Esophagus squamous epithelium (tissue), 5 donors: ENCODE measurements around the gene BEND6. TPM values are rescaled to one million over a fixed set of nuclear protein-coding genes. Genes with fewer than 3 reads are reported as not detected.

Experiments
- DNase-seq: peaks from one replicate; lab custom pipeline; 2025; lab: John Stamatoyannopoulos, UW
- H3K27ac ChIP-seq, 4 donors: fragments of 200-600 bp; sonication (generic); one replicate each; pipeline ENCODE4 v1.5.1; 2016 to 2019; ENCODE audit warnings: mild to moderate bottlenecking in 1 of 4
- H3K27me3 ChIP-seq, 4 donors: fragments of 200-600 bp; sonication (generic); 1 replicate in 3 of 4; 2 replicates in 1 of 4; pipeline versions ENCODE4 v1.5.1 to v1.6.0; 2017 to 2021; ENCODE audit warnings: antibody characterized with exemption in 1 of 4
- H3K36me3 ChIP-seq, 3 donors: fragments of 200-600 bp; sonication (generic); one replicate each; pipeline ENCODE4 v1.5.1; 2016 to 2019
- H3K4me1 ChIP-seq, 3 donors: fragments of 200-600 bp; sonication (generic); one replicate each; pipeline ENCODE4 v1.5.1; 2017 to 2019
- H3K4me3 ChIP-seq, 4 donors: fragments of 200-600 bp; sonication (generic); 1 replicate in 3 of 4; 2 replicates in 1 of 4; pipeline ENCODE4 v1.5.1; 2016 to 2019; ENCODE audit warnings: mild to moderate bottlenecking in 2 of 4, moderate library complexity in 1 of 4
- H3K9me3 ChIP-seq, 3 donors: fragments of 200-600 bp; sonication (generic); one replicate each; pipeline ENCODE4 v1.5.1; 2016 to 2019
- CTCF ChIP-seq, 6 experiments: fragments of 450-650 bp in 4 of 6; fragments of 200-600 bp in 2 of 6; sonication (generic) in 2 of 6; IDR thresholded peaks; one replicate each; pipeline ENCODE4 v1.5.1; 2016 to 2019; ENCODE audit warnings: antibody characterized with exemption in 6 of 6, mild to moderate bottlenecking in 4 of 6, moderate library complexity in 4 of 6
- POLR2A ChIP-seq, 4 donors: fragments of 450-650 bp; IDR thresholded peaks; one replicate each; pipeline ENCODE4 v1.6.1; 2017; ENCODE audit warnings: antibody characterized with exemption in 4 of 4, mild to moderate bottlenecking in 4 of 4, moderate library complexity in 3 of 4
- WGBS, 2 donors: methylation state at CpG; one replicate each; pipeline ENCODE4 v1.1.5; 2018; 5-methylcytosine and 5-hydroxymethylcytosine counted together
- intact Hi-C: fragments of 100-400 bp; cut with DNase I; formaldehyde crosslinking; loops from one replicate; pipeline ENCODE4 v1.15.0; 2022
- total RNA-seq, 4 donors: library from RNA; depleted of rRNA; stranded (reverse); fragments of >200 nt; gene quantifications; one replicate each; pipeline ENCODE4 v1.1.0, GENCODE V29; 2016
- donor health status: DM: yes; HTN: yes; CAD: no.

BEND6 gene
- total RNA-seq, 4 donors from 2014 or later: 0.57 to 2.4 (median 1.1) TPM; not detected in 1

GRCh38 chr6:57068061-57068460 lies 113.2 kb downstream of the BEND6 start:
- H3K36me3 ChIP-seq: peaks cover 0 to 22% (median 0%) of the 10 kb centered on the region in 3 donors
- intact Hi-C loops: no loop called here
- H3K4me3 ChIP-seq: no peak overlapping the region
- H3K27ac ChIP-seq: no peak overlapping the region
- no peak for TF ChIP-seq CTCF (IDR thresholded peaks at IDR 0.05)
- no peak for TF ChIP-seq POLR2A (IDR thresholded peaks at IDR 0.05)
- WGBS, 2 donors: 90 to 100% methylated on average over 1 of the region's 1 CpG
- no peak for DNase-seq
- no peaks in the 10 kb centered on the region for H3K4me1 ChIP-seq
- H3K27me3 ChIP-seq: no peaks in the 10 kb centered on the region
- no peaks in the 10 kb centered on the region for H3K9me3 ChIP-seq

GRCh38 chr6:57069228-57069627 lies 114.3 kb downstream of the BEND6 start:
- Histone ChIP-seq H3K9me3 (no peaks in the 10 kb centered on the region), H3K36me3 (peaks cover 0 to 13% (median 0%) of the 10 kb centered on the region in 3 donors), H3K27me3 (no peaks in the 10 kb centered on the region), H3K27ac (no peak overlapping the region), H3K4me3 (no peak overlapping the region), H3K4me1 (no peaks in the 10 kb centered on the region)
- no peak for DNase-seq
- TF ChIP-seq CTCF (IDR thresholded peaks at IDR 0.05) (no peak), POLR2A (IDR thresholded peaks at IDR 0.05) (no peak)
- WGBS, 2 donors: 80 to 82% methylated on average over 4 of the region's 4 CpGs
- intact Hi-C loops: no loop called here

- no peak for DNase-seq
- intact Hi-C loops: no loop called here
- no peaks in the 10 kb centered on the region for H3K4me1 ChIP-seq
- H3K36me3 ChIP-seq: peaks cover 0 to 6% (median 0%) of the 10 kb centered on the region in 3 donors
- H3K9me3 ChIP-seq: no peaks in the 10 kb centered on the region
- TF ChIP-seq CTCF (IDR thresholded peaks at IDR 0.05) (no peak), POLR2A (IDR thresholded peaks at IDR 0.05) (no peak)
- H3K4me3 ChIP-seq: no peak overlapping the region
- no peak overlapping the region for H3K27ac ChIP-seq
- no peaks in the 10 kb centered on the region for H3K27me3 ChIP-seq
- WGBS, 2 donors: 89 to 95% methylated on average over 7 to 8 of the region's 9 CpGs
These were observed 115.0 kb downstream of the BEND6 start for GRCh38 chr6:57069920-57070331.

GRCh38 chr6:57072108-57072507 lies 117.2 kb downstream of the BEND6 start:
- H3K4me1 ChIP-seq: no peaks in the 10 kb centered on the region
- intact Hi-C loops: no loop called here
- no peaks in the 10 kb centered on the region for H3K36me3 ChIP-seq
- no peaks in the 10 kb centered on the region for H3K9me3 ChIP-seq
- DNase-seq: no peak
- no peak overlapping the region for H3K27ac ChIP-seq
- TF ChIP-seq POLR2A (IDR thresholded peaks at IDR 0.05) (no peak), CTCF (IDR thresholded peaks at IDR 0.05) (no peak)
- H3K27me3 ChIP-seq: no peaks in the 10 kb centered on the region
- no peak overlapping the region for H3K4me3 ChIP-seq
- 94% methylated on average over 3 of the region's 3 CpGs for WGBS, 2 donors

- TF ChIP-seq CTCF (IDR thresholded peaks at IDR 0.05): no peak
- no peak for TF ChIP-seq POLR2A (IDR thresholded peaks at IDR 0.05)
- intact Hi-C loops: no loop called here
- 91 to 96% methylated on average over 8 of the region's 8 CpGs for whole genome bisulfite sequencing, 2 donors
- Histone ChIP-seq H3K9me3 (no peaks in the 10 kb centered on the region), H3K4me1 (no peaks in the 10 kb centered on the region), H3K36me3 (no peaks in the 10 kb centered on the region), H3K27ac (no peak overlapping the region), H3K4me3 (no peak overlapping the region), H3K27me3 (no peaks in the 10 kb centered on the region)
- DNase-seq: no peak
These were observed 119.5 kb downstream of the BEND6 start for GRCh38 chr6:57074383-57074782.
